Vagina (tissue), 2 donors: ENCODE data around the gene RORC. TPM values are rescaled to one million over a fixed set of nuclear protein-coding genes. Genes with fewer than 3 reads are reported as not detected.
"Not testable (repeated sequence)": the region's sequence is repeated elsewhere in the genome, so short reads cannot be mapped to it uniquely, and the experiment has no call there.

ENCODE experiments used
- DNase-seq, 2 donors: peaks; one replicate each; pipeline ENCODE4 v3.0.0-alpha.2; 2017; ENCODE audit errors: extremely low spot score in 2 of 2
- H3K27ac ChIP-seq: fragments of 200-600 bp; sonication (generic); one replicate; pipeline ENCODE4 v1.5.1; 2019
- H3K27me3 ChIP-seq: fragments of 200-600 bp; sonication (generic); one replicate; pipeline ENCODE4 v1.5.1; 2019
- H3K36me3 ChIP-seq, 2 donors: fragments of 200-600 bp; sonication (generic); one replicate each; pipeline ENCODE4 v1.5.1; 2017 to 2019
- H3K4me1 ChIP-seq: fragments of 200-600 bp; sonication (generic); one replicate; pipeline ENCODE4 v1.5.1; 2019
- H3K4me3 ChIP-seq, 2 donors: fragments of 200-600 bp; sonication (generic); 1 replicate in 1 of 2; 2 replicates in 1 of 2; pipeline ENCODE4 v1.5.1; 2016 to 2019
- H3K9me3 ChIP-seq: fragments of 200-600 bp; sonication (generic); one replicate; pipeline ENCODE4 v1.5.1; 2019
- CTCF ChIP-seq, 3 experiments: fragments of 450-650 bp in 2 of 3; fragments of 200-600 bp in 1 of 3; sonication (generic) in 1 of 3; IDR thresholded peaks; one replicate each; pipeline ENCODE4 v1.5.1; 2017 to 2019; ENCODE audit warnings: antibody characterized with exemption in 3 of 3, mild to moderate bottlenecking in 2 of 3, moderate library complexity in 2 of 3
- POLR2A ChIP-seq, 2 donors: fragments of 450-650 bp; IDR thresholded peaks; one replicate each; pipeline ENCODE4 v1.6.1; 2017; ENCODE audit warnings: antibody characterized with exemption in 2 of 2, mild to moderate bottlenecking in 2 of 2, moderate library complexity in 2 of 2
- POLR2AphosphoS5 ChIP-seq, 2 donors: sonication (generic); formaldehyde crosslinking; IDR thresholded peaks; one replicate each; pipeline ENCODE4 v1.9.0; 2017; ENCODE audit warnings: antibody characterized with exemption in 2 of 2, mild to moderate bottlenecking in 2 of 2, low read depth in 1 of 2; ENCODE audit not compliant: insufficient read depth in 1 of 2
- intact Hi-C: fragments of 100-400 bp; cut with DNase I; formaldehyde crosslinking; loops from one replicate; pipeline ENCODE4 v1.15.1; 2023
- total RNA-seq: library from RNA; depleted of rRNA; stranded (reverse); fragments of >200 nt; gene quantifications from one replicate; pipeline ENCODE4 v1.2.3, GENCODE V29; 2016

The RORC gene
- total RNA-seq, 1 donor from 2014 or later = 8.1 TPM

- intact Hi-C loops, H3K9me3 ChIP-seq, H3K36me3 ChIP-seq, H3K27ac ChIP-seq, H3K4me3 ChIP-seq, DNase-seq, H3K27me3 ChIP-seq: not testable (repeated sequence)
- H3K4me1 ChIP-seq = peaks cover 11% of the 10 kb centered on the region
- peak in 1 of 2 donors; percentile 14 for TF ChIP-seq POLR2AphosphoS5 (IDR thresholded peaks at IDR 0.05; ENCODE audit: insufficient read depth in 1 of 2, low read depth in 1 of 2)
Observed at GRCh38 chr1:151768351-151769066, 63.1 kb downstream of the RORC start.

- H3K4me1 ChIP-seq = peaks cover 20% of the 10 kb centered on the region
- peak overlapping the region; percentile 81 for H3K27ac ChIP-seq
- intact Hi-C loops = no loop called here
- H3K4me3 ChIP-seq = peak overlapping the region; percentile 77 to 95
- H3K36me3 ChIP-seq = peaks cover 0 to 25% of the 10 kb centered on the region in 2 donors
- H3K27me3 ChIP-seq = no peaks in the 10 kb centered on the region
- H3K9me3 ChIP-seq = no peaks in the 10 kb centered on the region
- DNase-seq = no peak
- TF ChIP-seq CTCF (IDR thresholded peaks at IDR 0.05) (no peak), POLR2A (IDR thresholded peaks at IDR 0.05) (no peak), POLR2AphosphoS5 (IDR thresholded peaks at IDR 0.05; ENCODE audit: insufficient read depth in 1 of 2, low read depth in 1 of 2) (no peak)
Observed at GRCh38 chr1:151763990-151764389, 67.6 kb downstream of the RORC start.

- Histone ChIP-seq H3K27ac (peak within 1 kb of the TSS; percentile 81), H3K4me3 (peak within 1 kb of the TSS; percentile 77 to 95), H3K36me3 (peaks cover 0 to 28% of the 10 kb centered on the region in 2 donors), H3K27me3 (no peaks in the 10 kb centered on the region), H3K4me1 (peaks cover 20% of the 10 kb centered on the region), H3K9me3 (no peaks in the 10 kb centered on the region)
- intact Hi-C loops = no loop called here
- peak; percentile 87 for DNase-seq
- TF ChIP-seq POLR2AphosphoS5 (IDR thresholded peaks at IDR 0.05; ENCODE audit: insufficient read depth in 1 of 2, low read depth in 1 of 2) = peak in 1 of 2 donors; percentile 70
- TF ChIP-seq POLR2A (IDR thresholded peaks at IDR 0.05) = no peak
- no peak for TF ChIP-seq CTCF (IDR thresholded peaks at IDR 0.05)
Observed at GRCh38 chr1:151762941-151763921, 68.4 kb downstream of the RORC start, which contains the start of gene MRPL9. MRPL9 (minus strand) TSS chr1:151763496; CDS start chr1:151763479, 17 bp downstream.

GRCh38 chr1:151760597-151761385 is 70.8 kb downstream of the RORC start:
- H3K4me3 ChIP-seq = no peak overlapping the region
- H3K4me1 ChIP-seq = peaks cover 20% of the 10 kb centered on the region
- TF ChIP-seq CTCF (IDR thresholded peaks at IDR 0.05) = no peak
- peak in 1 of 2 donors; percentile 3 for DNase-seq
- peaks cover 0 to 28% of the 10 kb centered on the region in 2 donors for H3K36me3 ChIP-seq
- H3K9me3 ChIP-seq = no peaks in the 10 kb centered on the region
- intact Hi-C loops = no loop called here
- H3K27ac ChIP-seq = no peak overlapping the region
- H3K27me3 ChIP-seq = no peaks in the 10 kb centered on the region

GRCh38 chr1:151759241-151759640 is 72.4 kb downstream of the RORC start:
- intact Hi-C loops = no loop called here
- H3K27me3 ChIP-seq = no peaks in the 10 kb centered on the region
- no peak overlapping the region for H3K4me3 ChIP-seq
- no peaks in the 10 kb centered on the region for H3K9me3 ChIP-seq
- no peak for DNase-seq
- H3K36me3 ChIP-seq = peaks cover 0 to 28% of the 10 kb centered on the region in 2 donors
- no peak overlapping the region for H3K27ac ChIP-seq
- TF ChIP-seq CTCF (IDR thresholded peaks at IDR 0.05) = no peak
- no peak for TF ChIP-seq POLR2AphosphoS5 (IDR thresholded peaks at IDR 0.05; ENCODE audit: insufficient read depth in 1 of 2, low read depth in 1 of 2)
- TF ChIP-seq POLR2A (IDR thresholded peaks at IDR 0.05) = no peak
- peaks cover 15% of the 10 kb centered on the region for H3K4me1 ChIP-seq
